Activated CD8-positive, alpha-beta T cell treated with anti-CD3 and anti-CD28 coated beads, Interleukin-2, amount 10 ng/mL, durations not matched to agents 7 days and 5 days (primary cell): ENCODE measurements around the gene RIOX2. TPM values are rescaled to one million over a fixed set of nuclear protein-coding genes. Genes with fewer than 3 reads are reported as not detected.

Experiments
- ATAC-seq: fragments of 150-1000 bp; cut with Tn5 transposase; one replicate; pipeline ENCODE4 v1.10.0; 2021; ENCODE audit warnings: moderate library complexity
- CTCF ChIA-PET: fragments of 350-600 bp; sonication (Branson Sonifier 250); formaldehyde crosslinking; loops from one replicate; lab custom pipeline; 2021; ENCODE audit warnings: antibody characterized with exemption; lab: Charles Lee
- POLR2A ChIA-PET: fragments of 350-600 bp; sonication (Branson Sonifier 250); formaldehyde crosslinking; loops from one replicate; lab custom pipeline; 2021; ENCODE audit warnings: antibody characterized with exemption; lab: Charles Lee
- DNase-seq: peaks from one replicate; pipeline ENCODE4 v3.0.0-alpha.2; 2020
- H3K27ac Mint-ChIP-seq: one replicate; pipeline ENCODE4 v1.8.0; 2021; ENCODE audit warnings: mild to moderate bottlenecking, mixed read lengths
- H3K27me3 Mint-ChIP-seq: one replicate; pipeline ENCODE4 v1.8.0; 2021; ENCODE audit warnings: low read depth, mixed read lengths
- H3K36me3 Mint-ChIP-seq: one replicate; pipeline ENCODE4 v1.8.0; 2021; ENCODE audit warnings: low read depth, mixed read lengths
- H3K4me1 Mint-ChIP-seq: one replicate; pipeline ENCODE4 v1.8.0; 2021; ENCODE audit warnings: low read depth, mixed read lengths
- H3K4me3 Mint-ChIP-seq: one replicate; pipeline ENCODE4 v1.8.0; 2021; ENCODE audit warnings: mild to moderate bottlenecking, mixed read lengths
- H3K9me3 Mint-ChIP-seq: one replicate; pipeline ENCODE4 v1.8.0; 2022; ENCODE audit warnings: mixed read lengths; ENCODE audit not compliant: insufficient read depth
- total RNA-seq, 2 experiments: library from RNA; stranded (reverse); gene quantifications; one replicate each; pipeline ENCODE4 v1.2.3, GENCODE V29; 2021

RIOX2 gene
- total RNA-seq, 2 experiments from 2014 or later: 25.0 to 27.9 TPM

- DNase-seq (no peak), ATAC-seq (no peak)
- CTCF ChIA-PET: interaction anchor here (2.5 kb wide), 1 partner anchor 73 kb away, joined by 6 read pairs; no protein-coding TSS in a partner anchor
- POLR2A ChIA-PET: no interaction called here
- Mint-ChIP-seq H3K27ac (no peak overlapping the region), H3K9me3 (no peaks in the 10 kb centered on the region), H3K4me1 (peaks cover 7% of the 10 kb centered on the region), H3K36me3 (peaks cover 63% of the 10 kb centered on the region), H3K27me3 (no peaks in the 10 kb centered on the region), H3K4me3 (no peak overlapping the region)
Measured at GRCh38 chr3:97952280-97952679, 20.0 kb downstream of the RIOX2 start.

GRCh38 chr3:97950360-97950759, 21.9 kb downstream of the RIOX2 start:
- DNase-seq (no peak), ATAC-seq (no peak)
- Mint-ChIP-seq H3K36me3 (peaks cover 68% of the 10 kb centered on the region), H3K27me3 (no peaks in the 10 kb centered on the region), H3K4me1 (peaks cover 7% of the 10 kb centered on the region), H3K27ac (no peak overlapping the region), H3K9me3 (no peaks in the 10 kb centered on the region), H3K4me3 (no peak overlapping the region)
- ChIA-PET CTCF (interaction anchor here (0.6 to 2.5 kb wide), 2 partner anchors 9 to 75 kb away, joined by 3 to 6 read pairs; no protein-coding TSS in a partner anchor), POLR2A (no interaction called here)

GRCh38 chr3:97949743-97950142, 22.5 kb downstream of the RIOX2 start:
- DNase-seq (no peak), ATAC-seq (no peak)
- peaks cover 67% of the 10 kb centered on the region for H3K36me3 Mint-ChIP-seq
- H3K27me3 Mint-ChIP-seq: no peaks in the 10 kb centered on the region
- H3K9me3 Mint-ChIP-seq: no peaks in the 10 kb centered on the region
- no peak overlapping the region for H3K27ac Mint-ChIP-seq
- H3K4me1 Mint-ChIP-seq: peaks cover 1% of the 10 kb centered on the region
- no peak overlapping the region for H3K4me3 Mint-ChIP-seq
- ChIA-PET CTCF (interaction anchor here (0.6 to 2.5 kb wide), 2 partner anchors 9 to 76 kb away, joined by 3 to 6 read pairs; no protein-coding TSS in a partner anchor), POLR2A (no interaction called here)

GRCh38 chr3:97949110-97949485, 23.1 kb downstream of the RIOX2 start:
- DNase-seq: no peak
- CTCF ChIA-PET: no interaction called here
- Mint-ChIP-seq H3K27me3 (no peaks in the 10 kb centered on the region), H3K27ac (no peak overlapping the region), H3K4me1 (no peaks in the 10 kb centered on the region), H3K4me3 (no peak overlapping the region), H3K36me3 (peaks cover 63% of the 10 kb centered on the region), H3K9me3 (no peaks in the 10 kb centered on the region)
- no peak for ATAC-seq
- POLR2A ChIA-PET: no interaction called here

- CTCF ChIA-PET: no interaction called here
Measured at GRCh38 chr3:97948351-97949109, 23.7 kb downstream of the RIOX2 start.

GRCh38 chr3:97942801-97943546, 29.3 kb downstream of the RIOX2 start:
- DNase-seq (no peak), ATAC-seq (no peak)
- Mint-ChIP-seq H3K9me3 (no peaks in the 10 kb centered on the region), H3K4me3 (no peak overlapping the region), H3K27me3 (no peaks in the 10 kb centered on the region), H3K36me3 (peaks cover 32% of the 10 kb centered on the region), H3K4me1 (no peaks in the 10 kb centered on the region), H3K27ac (no peak overlapping the region)
- CTCF ChIA-PET: interaction anchor here (1.0 to 1.2 kb wide), 2 partner anchors 80 to 81 kb away, joined by 3 to 7 read pairs; no protein-coding TSS in a partner anchor
- POLR2A ChIA-PET: interaction anchor here (0.6 kb wide), 1 partner anchor 75 kb away, joined by 3 read pairs; no protein-coding TSS in a partner anchor

More at GRCh38 chr3:97948351-97949109, 23.7 kb downstream of the RIOX2 start:
- H3K36me3 Mint-ChIP-seq: peaks cover 62% of the 10 kb centered on the region
- H3K9me3 Mint-ChIP-seq: no peaks in the 10 kb centered on the region
- no peak overlapping the region for H3K27ac Mint-ChIP-seq
- H3K4me1 Mint-ChIP-seq: no peaks in the 10 kb centered on the region
- no peaks in the 10 kb centered on the region for H3K27me3 Mint-ChIP-seq
- DNase-seq: no peak
- POLR2A ChIA-PET: no interaction called here
- H3K4me3 Mint-ChIP-seq: no peak overlapping the region
- no peak for ATAC-seq

GRCh38 chr3:97940034-97940433, 32.2 kb downstream of the RIOX2 start:
- H3K9me3 Mint-ChIP-seq: no peaks in the 10 kb centered on the region
- H3K36me3 Mint-ChIP-seq: peaks cover 22% of the 10 kb centered on the region
- H3K27me3 Mint-ChIP-seq: no peaks in the 10 kb centered on the region
- DNase-seq (no peak), ATAC-seq (no peak)
- ChIA-PET POLR2A (no interaction called here), CTCF (interaction anchor here (1.5 kb wide), 1 partner anchor 67 kb away, joined by 3 read pairs; no protein-coding TSS in a partner anchor)
- no peaks in the 10 kb centered on the region for H3K4me1 Mint-ChIP-seq
- no peak overlapping the region for H3K4me3 Mint-ChIP-seq
- no peak overlapping the region for H3K27ac Mint-ChIP-seq

- CTCF ChIA-PET: interaction anchor here (0.6 to 1.5 kb wide), 3 partner anchors 67 to 146 kb away, joined by 3 read pairs; no protein-coding TSS in a partner anchor
- no peaks in the 10 kb centered on the region for H3K27me3 Mint-ChIP-seq
- no peak overlapping the region for H3K4me3 Mint-ChIP-seq
- peaks cover 22% of the 10 kb centered on the region for H3K36me3 Mint-ChIP-seq
- POLR2A ChIA-PET: no interaction called here
- H3K4me1 Mint-ChIP-seq: no peaks in the 10 kb centered on the region
- ATAC-seq (no peak), DNase-seq (no peak)
- no peak overlapping the region for H3K27ac Mint-ChIP-seq
- no peaks in the 10 kb centered on the region for H3K9me3 Mint-ChIP-seq
Measured at GRCh38 chr3:97939401-97939800, 32.8 kb downstream of the RIOX2 start.

GRCh38 chr3:97938444-97938843, 33.8 kb downstream of the RIOX2 start:
- DNase-seq: no peak
- no peak for ATAC-seq
- Mint-ChIP-seq H3K27ac (no peak overlapping the region), H3K9me3 (no peaks in the 10 kb centered on the region), H3K27me3 (no peaks in the 10 kb centered on the region), H3K4me3 (no peak overlapping the region), H3K4me1 (no peaks in the 10 kb centered on the region), H3K36me3 (peaks cover 18% of the 10 kb centered on the region)
- POLR2A ChIA-PET: no interaction called here
- CTCF ChIA-PET: interaction anchor here (1.5 kb wide), 1 partner anchor 30 kb away, joined by 3 read pairs; no protein-coding TSS in a partner anchor

- ATAC-seq (no peak), DNase-seq (no peak)
- no peak overlapping the region for H3K27ac Mint-ChIP-seq
- H3K9me3 Mint-ChIP-seq: no peaks in the 10 kb centered on the region
- no peaks in the 10 kb centered on the region for H3K4me1 Mint-ChIP-seq
- no peaks in the 10 kb centered on the region for H3K27me3 Mint-ChIP-seq
- no peak overlapping the region for H3K4me3 Mint-ChIP-seq
- ChIA-PET CTCF (interaction anchor here (1.5 kb wide), 1 partner anchor 31 kb away, joined by 3 read pairs; no protein-coding TSS in a partner anchor), POLR2A (no interaction called here)
- peaks cover 13% of the 10 kb centered on the region for H3K36me3 Mint-ChIP-seq
Measured at GRCh38 chr3:97937205-97937604, 35.0 kb downstream of the RIOX2 start.

GRCh38 chr3:97935842-97936241, 36.4 kb downstream of the RIOX2 start:
- DNase-seq: no peak
- ATAC-seq: no peak
- Mint-ChIP-seq H3K9me3 (no peaks in the 10 kb centered on the region), H3K4me3 (no peak overlapping the region), H3K27ac (no peak overlapping the region), H3K4me1 (no peaks in the 10 kb centered on the region), H3K36me3 (peaks cover 15% of the 10 kb centered on the region), H3K27me3 (no peaks in the 10 kb centered on the region)
- POLR2A ChIA-PET: no interaction called here
- CTCF ChIA-PET: interaction anchor here (1.3 kb wide), 1 partner anchor 11 kb away, joined by 3 read pairs; no protein-coding TSS in a partner anchor
